Stimulated activated CD4-positive, alpha-beta T cell treated with anti-CD3 and anti-CD28 coated beads, Interleukin-1b, Interleukin-23, amount 100 ng/mL, for 1 hour (primary cell): Measurements from ENCODE around the gene NOVA1.

ENCODE experiments used
- DNase-seq, 2 donors: peaks; one replicate each; pipeline ENCODE4 v3.0.0-alpha.2; 2020; ENCODE audit warnings: low read depth in 2 of 2

Gene NOVA1

DNA sequence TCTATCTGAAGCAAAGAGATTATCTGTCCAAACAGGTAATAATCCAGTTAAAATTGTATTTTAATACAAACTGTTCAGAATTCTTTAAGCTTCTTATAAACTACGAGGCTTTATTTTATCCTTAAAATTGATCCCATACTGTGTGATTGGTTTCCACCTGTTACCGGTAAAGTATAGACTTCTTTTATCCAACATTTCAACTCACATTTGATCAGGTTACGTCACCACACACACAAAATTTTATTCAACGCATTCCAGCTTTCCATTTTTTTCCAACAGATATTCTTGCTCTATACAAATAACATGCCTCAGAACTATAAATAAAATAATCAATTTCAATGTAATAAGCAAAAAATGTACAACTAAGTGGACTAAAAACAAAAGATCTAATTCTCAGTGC, 4.5 kb downstream of the NOVA1 start:
- DNase-seq = no peak

DNA sequence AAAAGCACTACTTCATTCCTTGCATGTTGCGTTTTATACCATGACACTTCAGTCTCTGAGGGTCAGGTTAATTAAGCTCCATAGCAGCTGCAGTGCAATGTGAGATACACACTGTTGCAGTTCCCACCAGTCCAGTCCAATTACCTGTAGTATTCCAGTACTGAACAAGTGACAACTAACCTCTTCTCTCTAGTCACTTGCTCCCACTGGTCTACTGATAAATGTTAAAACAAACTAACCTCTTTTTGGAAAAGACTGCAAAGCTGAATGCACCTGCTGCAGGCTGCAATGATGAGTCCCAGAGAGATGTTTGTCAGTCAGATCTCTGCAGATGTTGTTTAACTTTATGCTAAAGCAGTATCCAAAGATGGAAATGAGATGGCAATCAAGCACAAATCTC, 7.9 kb downstream of the NOVA1 start:
- no peak for DNase-seq

DNA sequence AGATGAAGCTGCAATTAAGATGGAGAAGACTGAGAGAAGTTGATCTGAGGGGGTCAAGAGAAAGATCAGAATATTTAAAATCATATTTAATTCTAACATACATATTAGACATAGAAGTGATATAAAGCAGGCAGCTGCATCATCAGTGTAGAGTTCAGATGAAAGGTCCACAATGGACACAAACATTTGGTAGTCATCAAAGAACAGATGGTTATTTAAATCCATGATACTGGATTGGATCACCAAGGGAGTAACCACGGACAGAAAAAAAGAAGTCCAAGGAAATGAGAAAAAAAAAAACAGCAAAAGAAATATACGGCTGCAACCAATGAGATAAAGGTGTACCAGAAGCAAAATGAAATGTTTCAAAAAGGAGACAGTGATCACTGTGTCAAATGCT, 20.1 kb downstream of the NOVA1 start:
- no peak for DNase-seq

DNA sequence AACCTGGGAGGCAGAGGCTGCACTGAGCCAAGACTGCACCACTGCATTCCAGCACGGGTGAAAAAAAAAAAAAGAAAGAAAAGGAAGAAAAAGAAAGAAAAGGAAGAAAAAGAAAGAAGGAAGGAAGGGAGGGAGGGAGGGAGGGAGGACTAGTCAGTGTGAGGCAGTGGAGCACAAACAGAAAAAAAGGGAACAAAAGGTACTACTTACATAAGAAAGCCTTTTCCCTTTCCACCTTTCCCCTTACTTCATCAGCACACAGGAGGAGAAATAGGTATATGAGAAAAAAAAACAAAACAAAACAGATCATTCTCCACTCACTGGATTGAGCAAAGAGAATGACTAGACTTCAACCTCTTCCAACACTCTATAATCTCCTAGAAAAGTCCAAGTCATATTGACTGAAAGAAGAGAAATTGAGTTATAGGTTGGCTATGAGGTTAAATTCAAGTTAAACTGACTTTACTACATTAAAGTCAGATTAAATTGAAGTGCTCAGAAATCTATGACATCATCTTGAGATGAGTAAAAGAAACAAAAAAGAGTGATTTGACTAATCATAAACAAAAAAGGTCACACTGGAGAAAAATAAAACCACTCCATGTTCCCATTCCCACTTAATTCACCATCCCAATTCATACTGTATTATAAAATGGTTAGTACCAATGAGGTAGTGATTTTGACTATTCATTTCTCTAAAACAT, 43.6 kb downstream of the NOVA1 start:
- DNase-seq = no peak

DNA sequence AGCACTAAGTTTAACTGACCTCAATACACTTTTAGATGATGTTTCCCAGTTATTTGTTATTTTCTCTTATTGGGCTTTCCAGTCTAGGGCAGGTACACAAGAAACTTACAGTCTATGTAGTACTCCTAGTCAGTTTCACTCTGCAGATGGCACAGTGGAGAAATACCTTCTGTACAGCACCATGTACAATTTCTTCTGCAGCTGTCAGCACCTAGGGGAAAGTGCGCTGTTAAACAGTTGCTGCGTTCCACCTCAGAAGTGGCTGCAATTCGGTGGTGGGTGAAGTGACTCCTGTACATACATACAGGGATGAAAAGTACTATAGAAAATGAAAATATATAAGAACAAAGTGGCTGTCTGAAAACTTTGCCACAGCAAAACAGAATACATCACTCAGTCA, 48.3 kb downstream of the NOVA1 start:
- DNase-seq = no peak

DNA sequence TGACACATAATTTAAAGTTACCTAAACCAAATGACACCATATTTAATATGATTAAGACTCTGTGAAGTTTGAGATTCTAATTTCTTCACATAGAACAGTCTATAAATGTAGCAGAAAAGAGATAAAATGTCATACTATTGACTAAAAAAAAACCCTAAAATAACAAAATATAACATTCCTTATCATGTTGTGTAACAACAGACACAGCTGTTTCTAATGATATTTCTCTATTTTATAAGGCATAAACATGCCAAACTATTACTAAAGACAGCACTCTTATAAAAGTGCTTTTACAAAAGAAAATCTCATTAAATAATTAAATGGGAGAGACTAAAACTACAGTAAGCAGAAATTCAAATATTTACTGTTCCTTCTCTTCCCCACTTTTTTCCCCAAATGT, 49.4 kb downstream of the NOVA1 start:
- DNase-seq = no peak

DNA sequence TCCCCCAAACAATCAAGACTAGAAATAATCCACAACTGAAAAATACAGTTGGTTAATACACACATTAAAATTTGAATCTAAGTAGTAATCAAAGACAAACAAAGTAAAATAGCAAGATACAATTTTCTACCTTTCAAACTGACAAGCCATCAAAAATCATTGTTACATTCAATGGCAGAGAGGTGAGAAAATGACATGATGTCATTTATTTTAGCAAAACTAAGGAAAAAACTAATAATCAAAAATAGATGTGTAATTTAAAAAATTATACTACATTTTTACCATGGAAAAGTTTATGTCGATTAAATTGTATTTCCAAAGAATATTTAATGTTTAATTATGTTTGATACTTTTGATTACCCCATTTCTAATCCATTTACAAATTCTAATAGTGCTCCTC, 59.7 kb downstream of the NOVA1 start:
- DNase-seq = no peak

DNA sequence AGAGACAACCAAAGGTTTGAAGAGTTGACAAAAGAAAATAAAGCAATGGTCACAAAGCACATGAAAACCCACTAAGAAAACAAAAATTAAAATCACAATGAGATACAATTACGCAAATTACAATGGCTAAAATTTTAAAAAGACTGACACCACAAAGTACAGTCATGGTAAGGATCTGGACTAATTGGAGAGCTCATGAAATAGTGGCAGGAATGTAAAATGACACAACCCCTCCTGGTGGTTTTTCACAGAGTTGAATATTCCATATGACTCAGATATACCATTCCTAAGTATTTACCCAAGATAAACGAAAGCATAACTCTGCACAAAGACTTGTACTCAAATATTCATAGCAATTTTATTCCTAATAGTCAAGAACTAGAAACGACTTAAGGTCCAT, 65.9 kb downstream of the NOVA1 start:
- no peak for DNase-seq

DNA sequence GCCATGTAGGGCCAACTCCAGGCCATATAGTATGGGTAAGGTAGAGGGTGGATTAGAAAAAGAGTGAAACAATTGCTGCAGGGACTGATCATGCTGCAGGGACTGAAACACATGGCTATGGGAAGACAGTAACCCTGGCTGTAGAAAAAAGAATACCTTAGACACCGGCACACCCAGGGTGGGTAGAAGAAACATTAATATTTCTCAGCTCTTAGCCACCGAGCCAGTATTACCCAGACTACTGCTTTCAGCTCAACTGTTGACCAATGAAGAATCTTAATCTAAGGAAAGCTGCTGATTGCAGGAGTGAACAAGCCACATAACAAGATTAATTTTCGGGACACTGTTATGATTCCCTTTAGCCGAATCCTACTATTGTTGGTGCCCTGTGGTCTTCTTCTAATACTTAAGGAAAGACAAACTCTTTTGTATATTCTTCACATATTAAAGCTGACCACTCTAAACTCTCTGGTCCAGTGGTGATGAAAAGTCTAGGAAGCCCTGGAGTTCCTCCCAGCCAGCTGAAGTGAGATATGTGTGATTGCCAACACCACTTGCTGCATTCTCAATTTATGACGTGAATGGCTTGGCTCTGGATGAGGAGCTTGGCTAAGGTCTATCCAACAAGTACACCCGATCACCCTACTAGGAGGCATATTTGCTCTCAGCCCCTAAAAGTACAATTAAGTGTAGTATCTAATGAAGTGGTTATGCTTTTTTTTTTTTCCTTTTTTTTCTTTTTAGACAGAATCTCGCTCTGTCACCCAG, 69.2 kb downstream of the NOVA1 start:
- no peak for DNase-seq

DNA sequence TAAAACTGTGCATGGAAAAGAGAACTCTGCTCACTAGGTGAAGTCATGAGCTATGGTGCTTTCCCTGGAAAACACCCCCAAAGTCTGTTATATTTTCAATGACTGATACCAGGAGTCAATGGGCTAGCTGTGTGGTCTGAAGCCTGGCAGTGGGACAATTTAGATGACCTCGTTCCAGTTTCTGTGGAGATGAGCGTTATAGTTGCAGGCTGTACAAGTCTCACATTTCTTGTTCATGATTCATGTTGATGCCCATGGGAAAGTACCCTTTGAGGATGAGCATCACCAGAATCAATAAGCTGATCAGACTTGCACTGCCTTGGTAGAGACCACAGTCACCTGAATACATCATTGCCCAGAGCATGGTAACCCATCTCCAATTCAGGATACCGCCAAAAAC, 70.7 kb downstream of the NOVA1 start:
- DNase-seq = no peak

DNA sequence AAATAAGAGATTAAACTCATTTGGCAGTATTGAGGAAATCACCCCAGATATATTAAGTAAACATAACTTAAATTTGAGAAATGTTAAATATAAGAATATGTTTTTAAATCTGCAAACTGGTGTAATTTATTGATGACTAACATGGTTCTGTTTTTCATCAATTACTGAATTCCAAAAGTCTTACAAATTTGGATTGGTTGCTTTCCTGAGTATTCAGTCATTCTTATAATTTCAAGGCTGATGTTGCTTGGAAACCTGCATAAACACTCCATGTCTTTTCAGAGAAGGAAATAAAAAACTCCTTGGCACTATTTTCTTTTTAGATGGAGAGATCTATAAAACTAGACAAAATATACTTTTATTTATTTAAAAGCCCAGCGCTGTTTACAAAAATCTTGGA, 71.7 kb downstream of the NOVA1 start:
- DNase-seq = no peak

DNA sequence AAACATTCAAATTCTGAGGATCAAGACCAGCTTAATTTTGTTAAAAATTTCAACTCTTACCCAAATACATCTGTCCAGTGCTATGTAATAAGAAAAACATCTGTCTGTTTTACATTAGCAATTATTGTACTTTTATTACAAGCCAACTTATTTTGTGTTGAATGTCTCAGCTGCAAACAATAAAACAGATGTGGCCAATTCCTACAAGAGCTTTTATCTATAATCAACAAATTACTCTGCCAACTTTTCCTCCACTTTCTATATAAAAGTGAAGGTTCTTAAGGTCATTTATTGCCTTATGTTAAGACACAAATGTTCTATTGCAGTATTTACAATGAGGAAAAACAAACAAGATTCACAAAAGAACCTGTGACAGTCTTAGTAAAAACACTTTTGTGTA, 72.7 kb downstream of the NOVA1 start:
- no peak for DNase-seq

DNA sequence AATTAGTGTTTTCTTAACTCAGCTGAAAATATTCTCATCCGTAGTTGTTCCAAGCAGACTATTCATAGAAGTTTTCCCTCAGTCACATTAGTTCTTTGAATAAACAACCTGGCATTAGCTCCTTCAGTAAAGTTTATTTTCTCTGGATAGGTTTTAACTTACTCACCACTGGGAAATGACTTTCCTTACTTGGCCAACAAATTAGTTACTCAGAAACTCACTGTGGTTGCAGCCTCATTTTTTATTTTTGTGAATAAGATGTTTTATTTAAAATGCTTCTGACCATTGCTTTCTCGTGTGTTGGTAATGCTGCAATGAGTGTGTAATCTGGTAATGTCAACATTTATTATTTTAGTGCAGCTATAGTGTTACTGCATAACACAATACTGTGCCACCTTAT, 74.9 kb downstream of the NOVA1 start:
- DNase-seq = no peak

DNA sequence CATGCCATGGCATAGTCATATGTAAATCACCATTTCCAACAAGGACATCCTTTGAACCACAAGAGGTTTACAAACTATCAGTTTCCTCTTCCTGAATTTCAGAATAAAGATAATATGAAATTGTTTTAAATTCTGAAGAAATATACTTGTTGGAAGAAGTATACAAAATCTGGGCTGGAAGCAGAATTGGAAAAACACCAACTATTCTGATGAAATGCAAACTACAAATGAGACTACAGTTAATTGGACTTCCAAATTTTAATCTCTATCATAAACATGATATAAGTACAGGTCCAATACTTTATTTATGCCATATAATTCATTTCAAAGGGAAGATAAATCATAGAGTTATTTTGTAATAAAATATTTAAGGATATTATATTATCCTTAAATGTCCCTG, 80.1 kb downstream of the NOVA1 start:
- DNase-seq = no peak

DNA sequence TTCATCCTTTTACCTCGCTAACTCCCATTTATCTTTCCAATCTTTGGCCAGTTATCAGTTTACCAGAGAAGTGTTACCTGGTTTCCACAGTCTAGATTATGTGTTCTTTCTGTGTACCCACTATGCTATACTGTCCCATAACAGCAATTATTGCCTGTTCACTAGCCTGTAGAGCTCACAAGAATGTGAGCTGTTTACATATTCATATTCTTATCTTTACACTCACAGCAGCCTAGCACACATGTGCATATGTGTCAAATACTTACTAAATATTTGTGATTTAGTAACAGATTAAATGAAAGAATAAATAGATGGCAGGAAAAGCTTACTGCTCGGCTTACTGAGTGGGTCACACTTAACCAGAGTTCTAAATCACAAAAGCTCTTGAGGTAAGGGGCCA, 97.8 kb downstream of the NOVA1 start:
- DNase-seq = no peak

DNA sequence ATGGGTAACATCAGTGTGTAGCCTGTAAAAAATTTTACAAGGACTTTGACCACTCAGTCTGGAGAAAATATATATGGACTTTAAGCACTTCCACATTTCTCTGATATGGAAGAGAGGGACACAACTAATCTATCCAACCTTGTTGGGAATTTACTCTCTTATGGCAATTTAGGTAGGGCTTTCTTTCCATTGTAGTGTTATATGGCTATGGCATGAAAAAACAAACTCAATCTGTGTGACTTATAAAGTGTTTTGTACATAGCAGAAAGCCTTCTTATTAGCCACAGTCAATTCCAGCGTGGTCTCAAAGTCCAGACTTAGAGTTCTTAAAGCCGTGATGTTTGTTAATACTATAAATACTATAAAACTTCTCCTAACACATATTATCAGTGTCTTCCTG, 98.3 kb downstream of the NOVA1 start:
- DNase-seq = no peak

DNA sequence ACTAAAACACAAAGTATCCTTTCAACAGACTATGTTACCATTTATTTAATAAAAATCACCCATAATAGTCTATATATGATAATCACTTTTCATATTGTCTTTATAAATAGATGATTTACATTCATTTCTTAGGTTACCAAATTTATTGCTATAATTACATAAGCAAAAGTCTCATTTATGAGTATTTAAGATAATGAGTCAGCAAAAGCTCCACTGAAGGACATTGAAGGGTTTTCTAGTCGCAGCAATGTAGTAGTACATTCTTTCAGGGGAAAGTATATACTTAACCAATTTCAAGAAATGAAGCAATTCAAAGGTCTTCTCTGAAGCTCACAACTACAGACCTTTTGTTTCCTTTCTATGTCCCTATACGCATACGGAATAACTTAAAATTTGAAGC, 110.9 kb downstream of the NOVA1 start:
- no peak for DNase-seq

DNA sequence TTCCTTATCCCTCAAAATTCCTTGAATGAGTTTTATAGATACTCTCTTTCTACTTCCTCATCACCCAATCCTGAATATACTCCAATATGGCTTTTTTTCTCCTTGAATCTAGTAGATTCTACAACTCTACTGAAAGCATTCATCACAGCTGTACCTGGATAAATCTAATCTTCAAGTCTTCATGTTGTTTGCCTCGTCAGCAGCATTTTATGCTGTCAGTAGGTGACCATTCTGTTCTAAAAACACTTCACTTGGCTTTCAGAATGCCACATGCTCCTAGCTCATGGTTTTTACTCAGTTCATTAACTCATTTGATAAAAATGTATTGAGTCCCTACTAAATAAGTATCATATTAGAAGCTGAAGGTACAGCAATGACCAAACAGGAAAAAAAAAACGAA, 113.3 kb downstream of the NOVA1 start:
- DNase-seq = no peak

DNA sequence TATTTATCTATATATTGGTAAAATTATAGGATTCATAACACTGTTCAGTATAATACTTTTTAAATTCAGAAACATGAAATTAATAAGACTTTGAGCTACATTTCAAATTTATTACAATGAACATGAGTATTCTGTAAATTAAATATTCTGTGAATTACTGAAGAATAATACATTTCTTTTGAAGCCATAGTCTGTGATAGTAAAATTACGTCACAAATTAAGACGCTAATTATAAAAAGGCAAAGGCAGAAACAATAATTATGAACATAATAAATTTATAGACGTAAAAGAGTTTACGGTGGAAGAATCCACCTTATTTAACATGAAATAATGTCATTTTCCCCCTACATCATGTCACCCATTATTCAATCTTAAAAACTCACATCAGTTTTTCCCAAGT, 118.9 kb downstream of the NOVA1 start:
- no peak for DNase-seq

DNA sequence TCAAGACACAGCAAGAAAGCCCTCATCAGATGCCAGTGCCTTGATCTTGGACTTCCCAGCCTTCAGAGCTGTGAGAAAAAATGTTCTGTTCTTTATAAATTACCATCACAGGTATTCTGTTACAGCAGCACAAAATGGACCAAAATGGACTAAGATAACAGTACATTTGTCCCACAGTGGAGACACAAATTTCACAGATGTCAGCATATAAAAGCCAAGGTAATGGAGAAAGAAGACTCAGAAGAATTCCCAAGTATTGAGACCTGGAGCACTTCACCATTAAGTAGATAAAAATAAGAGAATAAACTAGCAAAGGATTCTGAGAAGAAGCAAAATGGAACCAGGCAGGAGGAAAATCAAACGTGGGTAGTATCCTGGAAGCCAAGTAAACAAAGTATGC, 131.0 kb downstream of the NOVA1 start:
- no peak for DNase-seq

DNA sequence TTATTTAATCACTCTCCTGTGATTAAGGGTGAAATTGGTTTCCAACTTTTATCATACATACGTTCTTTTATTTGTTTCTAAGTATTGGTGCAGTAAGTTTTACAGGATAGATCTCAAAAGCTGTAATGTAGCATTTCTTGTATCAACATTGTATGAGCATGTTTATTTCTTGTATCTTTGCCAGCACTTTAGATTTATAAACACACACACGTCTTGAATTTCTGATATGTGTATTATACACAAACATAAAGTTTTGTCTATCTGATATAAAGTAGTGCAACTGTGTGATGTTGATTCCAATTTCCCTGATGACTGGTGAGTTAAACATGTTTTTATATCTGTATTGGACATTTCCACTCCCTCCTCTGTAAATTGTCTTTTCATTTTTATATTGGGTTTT, 134.7 kb downstream of the NOVA1 start:
- DNase-seq = no peak

DNA sequence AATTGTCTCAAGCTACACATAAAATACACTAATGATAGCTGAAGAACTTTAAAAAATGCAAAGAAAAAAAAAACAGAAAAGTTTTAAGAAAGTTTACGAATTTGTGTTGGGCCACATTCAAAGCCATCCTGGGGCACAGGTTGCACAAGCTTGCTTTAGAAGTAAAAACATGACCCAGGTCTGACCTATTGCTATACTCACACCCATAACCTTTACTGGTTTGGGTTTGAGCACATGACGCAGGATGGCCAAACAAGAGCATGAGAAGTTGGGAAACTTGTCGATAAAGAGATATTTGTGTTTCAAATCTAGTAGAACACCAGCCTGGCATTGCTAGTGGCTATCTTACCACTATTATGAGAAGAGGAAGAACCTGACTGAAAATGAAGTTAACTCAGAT, 143.7 kb downstream of the NOVA1 start:
- DNase-seq = no peak

DNA sequence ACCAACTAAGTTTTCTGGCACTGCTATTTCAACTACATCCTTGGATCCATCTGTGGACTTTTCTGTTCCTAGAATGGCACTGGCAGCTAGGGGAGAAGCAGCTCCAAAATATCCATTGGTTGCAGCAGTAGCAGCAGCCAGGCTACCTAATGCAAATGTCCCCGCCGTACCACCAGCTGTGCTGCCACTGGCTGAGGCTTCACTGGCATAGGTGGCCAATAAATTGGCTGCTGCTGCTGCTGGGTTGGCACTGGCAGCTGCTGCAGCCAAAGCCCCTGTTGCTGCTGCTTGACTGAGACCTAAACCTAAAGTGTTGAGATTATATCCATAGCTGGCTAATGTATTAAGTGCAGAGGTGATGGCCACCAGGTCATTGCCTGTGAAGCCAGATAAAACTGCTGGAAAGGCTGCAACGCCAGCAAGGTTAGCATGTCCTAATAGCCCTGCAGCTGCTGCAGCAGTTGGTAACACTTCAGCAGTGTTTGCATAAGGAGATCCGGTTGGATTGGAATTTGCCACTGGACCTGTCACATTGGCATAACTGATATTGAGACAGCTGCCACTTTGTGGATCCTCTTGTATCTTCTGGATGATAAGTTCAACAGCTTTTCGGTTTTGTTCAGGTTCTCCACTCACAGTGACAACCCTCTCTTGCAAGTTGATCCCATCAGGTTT, 149.5 kb downstream of the NOVA1 start:
- DNase-seq = no peak
